ENCODE results near the gene HS1BP3.

DNA sequence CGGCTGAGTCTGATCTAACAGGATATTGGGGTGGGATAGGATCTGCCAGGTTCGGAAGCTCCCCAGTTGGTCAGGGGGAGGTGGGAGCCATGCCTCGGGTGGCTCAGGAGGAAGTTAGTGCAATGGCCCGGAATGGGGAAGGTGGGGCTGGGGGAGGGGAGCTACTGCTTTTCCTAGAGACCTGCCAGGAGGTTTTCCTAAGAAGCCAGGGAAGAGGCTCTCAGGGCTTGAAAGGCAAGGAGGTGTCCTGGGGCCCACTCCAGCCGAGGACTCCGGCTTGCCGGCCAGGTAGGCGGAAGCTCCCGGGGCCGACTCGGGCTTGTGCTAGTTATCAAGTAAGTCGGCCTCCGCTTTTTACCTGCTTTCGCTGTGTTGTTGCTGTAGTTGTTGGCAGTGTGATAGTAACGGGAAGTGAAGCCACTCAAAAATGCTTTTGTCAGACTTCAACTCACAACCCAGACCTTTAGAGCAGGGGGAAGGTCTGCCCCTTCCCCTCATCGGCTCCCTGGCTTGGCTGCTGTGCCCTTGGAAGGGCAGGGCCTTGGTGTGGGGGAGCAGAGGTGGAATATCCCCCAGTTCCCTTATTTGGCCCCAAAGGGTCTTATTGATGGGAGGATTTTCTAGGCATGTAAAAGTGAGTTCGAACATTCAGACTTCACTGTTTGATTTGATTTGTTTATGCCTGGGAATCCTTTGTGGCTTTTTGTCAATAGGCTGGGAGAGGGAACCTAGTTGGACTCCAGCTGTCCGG lies 21.5 kb upstream of the HS1BP3 start:
- TF ChIP-seq CTCF (IDR thresholded peaks at IDR 0.05; ENCODE audit: borderline replicate concordance, extremely low read depth, low read length, poor library complexity, severe bottlenecking) = no peak
- no peak for TF ChIP-seq EZH2 (IDR thresholded peaks at IDR 0.05; ENCODE audit: borderline replicate concordance, low read depth, low read length, severe bottlenecking)

All from DND-41 (cell line).